SU-DHL-6 (cell line): Measurements from ENCODE around the gene LRRC47.

Experiments
- EZH2phosphoT487 ChIP-seq: fragments of 200-600 bp; sonication (generic), shearing (Covaris generic); conservative IDR thresholded peaks from 2 replicates; pipeline ENCODE4 v1.6.1; 2018; ENCODE audit warnings: mild to moderate bottlenecking, antibody characterized with exemption, low read length, moderate library complexity, mixed read lengths
- TF ChIP-seq, protein P1 (sequence below): fragments of 200-600 bp; sonication (generic); IDR thresholded peaks from one replicate; pipeline ENCODE4 v1.5.1; 2017; ENCODE audit warnings: antibody characterized with exemption, mild to moderate bottlenecking, low read length, moderate library complexity; ENCODE audit not compliant: insufficient read depth, poor library complexity, severe bottlenecking

DNA sequence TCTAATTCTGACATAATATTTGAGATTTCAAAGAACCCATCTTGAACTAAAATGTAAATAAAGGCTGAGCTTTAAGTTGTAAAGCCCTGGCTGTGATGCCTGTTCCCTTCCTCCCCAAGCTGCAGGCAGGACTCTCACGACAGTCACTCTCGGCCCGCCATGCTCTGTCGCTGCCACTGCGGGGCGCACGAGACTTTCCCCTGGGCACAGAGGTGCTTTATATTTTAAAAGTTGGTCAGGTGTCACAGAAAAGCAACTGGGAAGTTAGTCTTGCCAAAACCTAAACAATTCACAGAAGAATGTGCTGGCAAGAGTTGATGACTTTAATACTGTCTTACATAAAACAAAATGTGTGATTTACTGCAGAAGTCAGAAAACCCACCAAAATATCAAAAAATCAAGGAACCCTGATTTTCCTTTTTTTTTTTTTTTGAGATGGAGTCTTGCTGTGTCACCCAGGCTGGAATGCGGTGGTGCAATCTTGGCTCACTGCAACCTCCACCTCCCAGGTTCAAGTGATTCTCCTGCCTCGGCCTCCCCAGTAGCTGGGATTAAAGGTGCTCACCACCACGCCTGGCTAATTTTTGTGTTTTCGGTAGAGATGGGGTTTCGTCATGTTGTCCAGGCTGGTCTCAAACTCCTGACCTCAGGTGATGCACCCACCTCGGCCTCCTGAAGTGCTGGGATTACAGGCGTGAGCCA is 10.7 kb downstream of the LRRC47 start:
- TF ChIP-seq EZH2phosphoT487 = no peak
- TF ChIP-seq, protein P1, sequence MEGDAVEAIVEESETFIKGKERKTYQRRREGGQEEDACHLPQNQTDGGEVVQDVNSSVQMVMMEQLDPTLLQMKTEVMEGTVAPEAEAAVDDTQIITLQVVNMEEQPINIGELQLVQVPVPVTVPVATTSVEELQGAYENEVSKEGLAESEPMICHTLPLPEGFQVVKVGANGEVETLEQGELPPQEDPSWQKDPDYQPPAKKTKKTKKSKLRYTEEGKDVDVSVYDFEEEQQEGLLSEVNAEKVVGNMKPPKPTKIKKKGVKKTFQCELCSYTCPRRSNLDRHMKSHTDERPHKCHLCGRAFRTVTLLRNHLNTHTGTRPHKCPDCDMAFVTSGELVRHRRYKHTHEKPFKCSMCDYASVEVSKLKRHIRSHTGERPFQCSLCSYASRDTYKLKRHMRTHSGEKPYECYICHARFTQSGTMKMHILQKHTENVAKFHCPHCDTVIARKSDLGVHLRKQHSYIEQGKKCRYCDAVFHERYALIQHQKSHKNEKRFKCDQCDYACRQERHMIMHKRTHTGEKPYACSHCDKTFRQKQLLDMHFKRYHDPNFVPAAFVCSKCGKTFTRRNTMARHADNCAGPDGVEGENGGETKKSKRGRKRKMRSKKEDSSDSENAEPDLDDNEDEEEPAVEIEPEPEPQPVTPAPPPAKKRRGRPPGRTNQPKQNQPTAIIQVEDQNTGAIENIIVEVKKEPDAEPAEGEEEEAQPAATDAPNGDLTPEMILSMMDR = peak; percentile 37
